ENCODE results near the gene SZRD1. TPM values are rescaled to one million over a fixed set of nuclear protein-coding genes. Genes with fewer than 3 reads are reported as not detected.
"Not testable (repeated sequence)": the region's sequence is repeated elsewhere in the genome, so short reads cannot be mapped to it uniquely, and the experiment has no call there.

SZRD1 gene, protein sequence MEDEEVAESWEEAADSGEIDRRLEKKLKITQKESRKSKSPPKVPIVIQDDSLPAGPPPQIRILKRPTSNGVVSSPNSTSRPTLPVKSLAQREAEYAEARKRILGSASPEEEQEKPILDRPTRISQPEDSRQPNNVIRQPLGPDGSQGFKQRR
- 49.0 and 51.4 TPM in 2 replicates for total RNA-seq (2014; rRNA removed; shearing (Covaris generic))
- 34.4 and 43.3 TPM in 2 replicates for polyA plus RNA-seq (2014; cell fraction: nucleus; rRNA removed)

DNA sequence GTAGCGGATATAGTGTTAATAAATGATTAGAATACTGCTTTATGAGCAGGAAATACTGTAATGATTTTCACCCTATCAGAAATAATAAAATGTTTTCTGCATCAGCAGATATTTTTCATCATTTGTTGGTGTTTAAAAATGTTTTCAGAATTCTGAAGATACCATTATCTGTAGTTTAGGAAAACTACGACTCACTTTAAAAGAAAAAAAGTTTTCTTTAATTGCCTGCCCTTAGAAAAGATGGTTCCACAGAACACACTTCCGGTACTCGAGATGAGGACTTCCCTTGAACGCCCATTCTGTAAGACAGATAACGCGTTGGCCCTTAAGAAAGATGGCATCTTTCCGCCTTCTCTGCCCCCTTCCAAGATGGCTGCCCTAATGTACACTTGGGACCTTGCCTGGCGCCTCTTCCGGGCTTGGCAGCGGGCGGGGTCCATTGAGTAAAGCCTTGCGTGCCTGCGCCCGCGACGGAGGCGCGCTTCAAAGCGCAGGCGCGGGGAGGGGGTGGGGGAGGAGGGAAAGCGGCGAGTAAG is at the start of gene SZRD1:
Gene SZRD1 (plus strand): TSS at position 521 of the 536 bp plus-strand sequence. CDS start 16 bp downstream, outside the sequence.
- peak; percentile 97 for DNase-seq (ENCODE audit: extremely low read depth, low read depth)

DNA sequence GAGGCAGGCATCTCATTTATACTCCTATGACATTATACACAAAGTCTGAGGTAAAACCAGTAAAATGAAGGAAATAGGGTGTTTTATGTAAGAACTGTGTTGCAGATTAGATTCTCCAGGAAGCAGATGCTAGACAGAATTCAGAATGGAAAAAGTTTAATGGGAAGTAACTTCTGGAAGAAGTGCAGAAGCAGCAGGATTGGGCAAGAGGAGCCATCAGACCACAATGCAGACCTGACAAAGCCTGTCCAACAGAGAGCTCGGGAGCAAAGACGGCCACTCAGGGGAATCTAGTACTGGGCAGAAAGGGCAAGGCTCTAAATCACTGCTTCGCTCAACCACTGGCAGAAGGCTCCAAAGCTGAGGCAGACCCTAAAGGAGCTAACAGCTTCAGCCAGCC is 48.5 kb upstream of the SZRD1 start:
- DNase-seq (ENCODE audit: extremely low read depth, low read depth) = no peak

DNA sequence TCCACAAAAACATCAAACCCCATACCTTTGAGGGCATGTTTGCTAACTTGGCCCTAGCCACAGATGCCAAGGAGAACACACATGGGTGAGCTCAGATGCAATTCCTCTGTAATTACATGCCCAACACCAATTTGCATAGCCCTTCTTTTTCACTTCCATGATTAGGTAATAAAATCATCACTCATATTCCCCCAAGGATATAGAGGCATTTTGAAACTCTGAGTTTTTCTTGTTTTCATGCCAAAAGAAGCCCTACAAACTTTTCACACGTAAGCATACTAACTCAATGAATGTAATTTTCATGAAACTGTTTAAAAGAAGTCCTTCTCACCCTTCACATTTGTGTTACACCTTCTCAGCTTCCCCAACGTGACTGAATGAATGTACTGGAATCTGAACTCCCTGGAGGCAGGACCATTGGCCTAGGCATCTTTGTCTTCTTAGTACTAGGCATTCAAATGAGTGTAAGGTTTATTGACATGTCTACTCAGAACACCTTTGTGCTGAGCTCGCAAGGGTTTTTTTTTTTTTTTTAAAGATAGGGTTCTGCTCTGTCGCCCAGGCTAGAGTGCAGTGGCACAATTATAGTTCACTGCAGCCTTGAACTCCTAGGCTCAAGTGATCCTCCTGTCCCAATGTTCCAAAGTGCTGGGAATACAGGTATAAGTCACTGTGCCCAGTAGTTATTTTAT is 45.7 kb upstream of the SZRD1 start:
- no peak for DNase-seq (ENCODE audit: extremely low read depth, low read depth)

DNA sequence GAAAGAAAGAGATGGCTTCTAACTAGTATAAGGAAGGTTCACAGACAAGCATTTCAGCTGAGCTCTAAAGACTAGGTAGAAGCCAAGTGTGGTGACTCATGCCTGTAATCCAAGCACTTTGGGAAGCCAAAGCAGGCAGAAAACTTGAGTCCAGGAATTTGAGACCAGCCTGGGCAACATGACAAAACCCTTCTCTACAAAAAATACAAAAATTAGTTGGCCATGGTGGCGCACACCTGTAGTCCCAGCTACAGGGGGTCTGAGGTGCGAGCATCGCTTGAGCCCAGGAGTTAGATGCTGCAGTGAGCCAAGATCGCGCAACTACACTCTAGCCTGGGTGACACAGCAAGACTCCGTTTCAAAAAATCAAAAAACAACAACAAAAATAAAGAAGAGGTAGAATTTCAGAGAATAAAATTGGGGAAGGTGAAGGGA is 42.6 kb upstream of the SZRD1 start:
- no peak for DNase-seq (ENCODE audit: extremely low read depth, low read depth)

DNA sequence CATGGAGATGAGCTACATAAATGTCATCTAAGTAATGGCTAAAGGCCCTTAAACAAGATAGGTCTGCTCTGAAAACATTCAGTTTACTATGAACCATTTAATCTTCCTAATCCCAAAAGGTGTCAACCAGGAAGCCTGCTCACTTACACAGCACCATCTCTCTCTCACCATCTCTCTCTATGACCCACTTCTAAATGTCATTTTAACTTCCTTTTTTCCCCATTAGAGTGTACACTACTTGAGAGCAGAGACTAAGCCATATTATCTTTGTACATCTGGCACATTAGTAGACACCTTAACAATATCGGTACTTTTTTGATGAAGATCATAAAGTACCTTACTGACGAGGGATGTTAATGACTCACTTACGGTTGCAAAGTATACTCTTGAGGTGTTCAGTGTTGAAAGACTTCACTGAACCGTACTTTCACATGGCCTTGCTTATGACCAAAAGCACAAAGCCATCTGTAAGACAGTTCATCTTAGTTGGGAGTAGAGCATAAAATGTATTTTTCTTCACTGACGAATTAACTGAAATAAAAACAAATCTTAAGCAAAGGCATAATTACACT is 40.1 kb upstream of the SZRD1 start:
- DNase-seq (ENCODE audit: extremely low read depth, low read depth) = no peak

DNA sequence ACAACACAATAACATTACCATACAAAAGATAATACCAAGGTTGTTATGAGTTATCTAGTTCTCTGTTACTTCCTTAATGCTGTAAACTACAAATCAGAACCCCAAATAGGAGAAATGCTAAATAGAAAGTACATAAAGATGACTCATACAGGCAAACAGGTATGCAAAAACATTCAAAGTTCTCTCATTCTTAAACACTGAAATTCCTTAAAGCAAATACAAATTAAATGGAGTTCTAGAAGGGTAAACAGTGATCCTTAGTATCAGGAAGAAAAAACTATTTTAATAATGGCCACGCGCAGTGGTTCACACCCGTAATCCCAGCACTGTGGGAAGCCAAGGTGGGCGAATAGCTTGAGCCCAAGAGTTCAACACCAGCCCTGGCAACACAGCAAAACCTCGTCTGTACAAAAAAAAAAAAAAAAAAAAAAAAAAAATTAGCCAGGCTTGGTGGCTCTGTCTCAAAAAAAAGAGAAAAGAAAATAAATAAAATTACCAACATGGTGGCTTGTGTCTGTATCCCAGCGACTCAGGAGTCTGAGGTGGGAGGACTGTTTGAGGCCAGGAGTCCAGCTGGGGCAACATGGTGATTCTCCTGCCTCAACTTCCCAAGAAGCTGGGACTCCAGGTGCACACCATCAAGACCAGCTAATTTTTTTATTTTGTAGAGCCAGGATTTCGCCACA is 32.2 kb upstream of the SZRD1 start:
- no peak for DNase-seq (ENCODE audit: extremely low read depth, low read depth)

DNA sequence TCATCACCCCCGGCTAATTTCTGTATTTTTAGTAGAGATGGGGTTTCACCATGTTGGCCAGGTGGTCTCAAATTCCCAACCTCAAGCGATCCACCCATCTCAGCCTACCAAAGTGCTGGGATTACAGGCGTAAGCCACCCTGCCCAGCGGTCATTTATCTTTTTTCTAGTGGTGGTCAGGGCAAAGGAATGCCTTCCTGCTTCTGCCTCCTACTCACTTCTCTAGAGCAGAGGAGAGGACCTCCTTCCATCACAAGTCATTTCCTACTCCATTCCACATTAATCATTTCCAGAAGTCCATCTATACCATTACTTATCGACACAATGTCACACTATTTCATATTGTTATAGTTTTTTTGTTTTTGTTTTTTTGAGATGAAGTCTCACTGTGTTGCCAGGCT is 28.1 kb upstream of the SZRD1 start:
- DNase-seq (ENCODE audit: extremely low read depth, low read depth) = no peak

DNA sequence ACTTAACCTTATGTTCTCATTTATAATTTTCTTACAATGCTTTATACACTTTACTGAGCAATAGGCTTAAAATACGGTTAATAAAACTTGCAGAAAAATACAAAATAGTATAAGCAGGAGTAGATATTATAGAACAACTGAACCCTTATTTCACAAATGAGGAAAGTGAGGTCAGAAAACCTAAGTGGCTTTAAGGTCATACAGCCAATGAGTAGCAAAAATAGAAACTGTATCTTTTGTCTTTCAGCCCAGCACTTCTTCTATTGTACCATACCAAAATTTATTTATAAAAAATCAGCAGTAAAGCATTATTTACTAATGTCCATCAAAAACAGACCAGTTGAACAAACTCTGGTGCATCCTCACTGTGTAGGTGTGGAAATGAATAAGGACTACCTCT is 26.4 kb upstream of the SZRD1 start:
- DNase-seq (ENCODE audit: extremely low read depth, low read depth) = no peak

DNA sequence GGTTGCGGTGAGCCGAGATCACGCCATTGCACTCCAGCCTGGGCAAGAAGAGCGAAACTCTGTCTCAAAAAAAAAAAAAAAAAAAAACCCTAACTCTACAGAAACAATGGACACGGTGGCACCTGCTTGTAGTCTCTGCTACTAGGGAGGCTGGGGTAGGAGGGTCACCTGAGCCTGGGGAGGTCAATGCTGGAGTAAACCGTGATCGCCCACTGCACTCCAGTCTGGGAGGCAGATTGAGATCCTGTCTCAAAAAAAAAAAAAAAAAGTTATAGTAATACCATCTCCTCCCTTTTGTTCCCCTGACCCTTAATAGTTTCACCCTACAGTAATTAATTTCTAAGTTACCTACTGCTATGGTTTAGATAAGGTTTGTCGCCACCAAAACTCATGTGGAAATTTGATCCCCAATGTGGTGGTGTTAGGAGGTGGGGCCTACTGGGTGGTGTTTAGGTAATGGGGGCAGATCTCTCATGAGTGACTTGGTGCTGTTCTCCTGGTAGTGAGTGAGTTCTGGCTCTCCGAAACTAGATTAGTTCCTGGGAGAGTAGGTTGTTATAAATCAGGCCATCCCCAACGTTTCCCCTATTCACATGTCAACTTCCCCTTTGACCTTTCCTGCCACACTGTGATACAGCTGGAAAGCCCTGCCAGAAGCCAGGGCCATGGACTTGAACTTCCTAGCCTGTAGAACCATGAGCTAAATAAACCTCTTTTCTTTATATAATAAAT is 24.5 kb upstream of the SZRD1 start:
- no peak for DNase-seq (ENCODE audit: extremely low read depth, low read depth)

DNA sequence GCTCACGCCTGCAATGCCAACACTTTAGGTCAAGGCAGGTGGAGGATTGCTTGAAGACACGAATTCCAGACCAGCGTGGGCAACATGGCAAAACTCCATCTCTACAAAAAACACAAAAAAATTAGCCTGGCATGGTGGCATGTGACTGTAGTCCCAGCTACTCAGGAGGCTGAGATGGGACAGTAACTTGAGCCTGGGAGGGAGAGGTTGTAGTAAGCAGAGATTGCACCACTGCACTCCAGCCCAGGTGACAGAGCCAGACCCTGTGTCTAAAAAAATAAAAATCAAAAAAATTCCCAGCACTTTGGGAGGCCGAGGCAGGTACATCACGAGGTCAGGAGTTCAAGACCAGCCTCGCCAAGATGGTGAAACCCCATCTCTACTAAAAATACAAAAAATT is 23.8 kb upstream of the SZRD1 start:
- not testable (repeated sequence) for DNase-seq (ENCODE audit: extremely low read depth, low read depth)

DNA sequence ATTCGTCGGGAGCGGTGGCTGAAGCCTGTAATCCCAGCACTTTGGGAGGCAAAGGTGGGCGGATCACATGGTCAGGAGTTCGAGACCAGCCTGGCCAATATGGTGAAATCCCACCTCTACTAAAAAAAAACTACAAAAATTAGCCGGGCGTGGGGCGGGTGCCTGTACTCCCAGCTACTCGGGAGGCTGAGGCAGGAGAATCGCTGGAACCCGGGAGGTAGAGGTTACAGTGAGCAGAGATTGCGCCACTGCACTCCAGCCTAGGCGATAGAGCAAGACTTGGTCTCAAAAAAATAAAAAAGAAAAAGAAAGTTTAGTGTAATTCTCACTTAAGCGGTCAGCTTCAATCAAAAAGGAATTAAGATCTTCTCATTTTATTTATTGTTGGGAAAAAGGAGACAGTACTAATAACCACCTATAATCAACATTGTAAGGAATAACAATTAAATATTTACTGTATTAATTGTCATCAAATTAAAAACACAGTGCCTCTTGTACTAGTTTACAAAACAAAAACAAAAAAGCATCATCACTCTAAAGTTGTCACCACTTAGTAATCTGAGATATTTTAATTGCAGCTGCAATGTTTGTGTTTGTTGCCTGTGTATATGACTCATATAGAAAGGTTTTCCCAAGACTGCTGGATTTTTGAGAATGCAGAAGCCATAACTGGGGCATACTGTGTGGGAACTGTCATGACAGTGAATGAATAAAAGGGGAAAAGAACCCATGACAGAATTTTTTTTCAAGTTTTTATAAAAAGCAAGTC is 18.4 kb upstream of the SZRD1 start:
- peak; percentile 77 for DNase-seq (ENCODE audit: extremely low read depth, low read depth)

DNA sequence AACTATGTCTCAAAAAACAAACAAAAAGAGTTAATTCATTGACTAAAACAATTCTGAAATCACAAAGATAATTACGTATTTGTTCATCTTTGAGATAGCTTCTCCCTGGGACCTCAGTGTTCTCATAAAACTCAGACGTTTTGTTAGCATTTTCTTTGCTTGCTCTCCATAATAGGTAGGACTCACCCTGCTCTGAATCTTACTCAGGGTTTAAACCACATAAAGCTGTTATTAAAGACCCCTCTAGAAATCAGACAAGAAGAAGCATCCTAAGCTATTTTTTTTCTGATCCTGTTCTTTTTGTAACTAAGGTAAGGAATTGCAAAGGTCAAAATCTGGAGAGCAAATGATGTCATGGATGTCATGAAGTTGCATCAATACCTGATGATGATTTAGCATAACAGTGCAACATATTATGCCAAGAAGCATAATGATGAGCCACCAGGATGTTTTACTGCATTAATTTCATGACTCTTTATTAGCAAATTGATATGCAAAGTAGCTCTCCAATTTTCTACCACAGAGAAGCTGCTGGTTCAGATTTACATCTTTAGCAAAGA is 17.1 kb upstream of the SZRD1 start:
- DNase-seq (ENCODE audit: extremely low read depth, low read depth) = peak; percentile 76

DNA sequence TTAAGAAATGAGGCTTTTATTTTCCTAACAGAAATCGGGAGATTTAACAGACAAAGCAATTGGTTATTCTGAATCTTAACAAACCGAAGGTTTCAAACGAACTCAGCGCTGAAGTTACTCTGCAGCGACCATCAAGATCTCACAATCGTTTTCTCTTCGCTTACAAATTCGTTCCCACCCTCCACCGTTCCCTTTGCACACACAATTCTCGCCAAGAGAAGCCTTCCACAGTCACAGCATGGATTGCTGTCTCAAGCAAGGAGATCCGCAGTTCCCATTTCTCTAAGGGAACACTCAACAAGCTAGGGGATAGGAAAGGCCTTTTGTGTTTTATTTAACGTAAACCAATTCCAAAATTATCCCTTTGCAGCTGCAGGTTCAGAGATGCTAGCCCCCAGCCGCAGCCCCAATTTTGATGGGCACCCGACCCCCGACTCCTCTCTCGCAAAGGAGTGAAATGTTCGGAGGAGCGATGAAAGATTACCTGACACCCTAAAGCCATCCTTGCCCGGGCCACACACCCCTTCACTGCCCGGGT is 15.5 kb upstream of the SZRD1 start:
- DNase-seq (ENCODE audit: extremely low read depth, low read depth) = no peak

DNA sequence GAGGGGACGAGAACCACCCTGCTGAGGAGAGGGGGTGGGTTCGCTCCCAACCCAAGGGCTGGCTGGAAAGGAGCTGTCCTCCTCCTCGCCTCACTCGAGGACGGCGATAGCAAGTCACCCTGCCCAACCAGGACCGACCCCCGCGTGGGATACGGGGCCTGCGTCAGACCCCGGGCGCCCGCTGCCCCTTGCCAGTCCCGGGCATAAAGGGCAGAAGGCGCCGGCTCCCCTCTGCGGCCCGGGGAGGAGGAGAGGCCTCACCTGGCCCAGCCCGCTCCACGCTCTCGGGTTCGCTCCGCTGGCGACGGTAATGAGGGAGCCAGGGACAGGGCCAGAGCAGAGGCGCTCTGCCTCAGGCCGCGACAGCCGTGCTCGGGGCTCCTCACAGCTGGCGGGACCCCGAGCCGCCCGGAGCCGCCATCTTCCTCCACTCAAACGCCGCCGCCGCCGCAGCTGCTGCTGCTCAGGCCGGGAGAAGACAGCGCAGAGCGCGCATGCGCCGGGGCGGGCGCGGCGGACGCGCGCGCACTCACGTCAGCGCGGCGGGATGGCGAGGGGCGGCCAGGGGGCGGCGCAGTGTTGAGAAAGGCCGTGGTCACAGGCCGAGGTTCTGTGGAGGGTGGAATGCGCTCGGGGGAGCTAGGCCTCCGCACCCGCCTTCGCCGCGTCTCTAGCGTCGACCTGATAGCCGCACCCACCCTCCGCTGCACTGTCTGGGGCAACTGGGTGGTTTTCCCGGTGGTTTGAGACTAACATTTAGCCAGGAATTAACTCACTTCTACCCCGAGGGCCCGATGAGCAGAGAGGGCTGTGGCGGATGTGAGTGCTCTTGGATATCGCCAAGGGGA is 14.8 kb upstream of the SZRD1 start, which contains the start of gene FBXO42:
Gene FBXO42 (minus strand): TSS at position 487 of the 848 bp plus-strand sequence. CDS start 37,062 bp downstream, outside the sequence.
- peak; percentile 84 for DNase-seq (ENCODE audit: extremely low read depth, low read depth)

DNA sequence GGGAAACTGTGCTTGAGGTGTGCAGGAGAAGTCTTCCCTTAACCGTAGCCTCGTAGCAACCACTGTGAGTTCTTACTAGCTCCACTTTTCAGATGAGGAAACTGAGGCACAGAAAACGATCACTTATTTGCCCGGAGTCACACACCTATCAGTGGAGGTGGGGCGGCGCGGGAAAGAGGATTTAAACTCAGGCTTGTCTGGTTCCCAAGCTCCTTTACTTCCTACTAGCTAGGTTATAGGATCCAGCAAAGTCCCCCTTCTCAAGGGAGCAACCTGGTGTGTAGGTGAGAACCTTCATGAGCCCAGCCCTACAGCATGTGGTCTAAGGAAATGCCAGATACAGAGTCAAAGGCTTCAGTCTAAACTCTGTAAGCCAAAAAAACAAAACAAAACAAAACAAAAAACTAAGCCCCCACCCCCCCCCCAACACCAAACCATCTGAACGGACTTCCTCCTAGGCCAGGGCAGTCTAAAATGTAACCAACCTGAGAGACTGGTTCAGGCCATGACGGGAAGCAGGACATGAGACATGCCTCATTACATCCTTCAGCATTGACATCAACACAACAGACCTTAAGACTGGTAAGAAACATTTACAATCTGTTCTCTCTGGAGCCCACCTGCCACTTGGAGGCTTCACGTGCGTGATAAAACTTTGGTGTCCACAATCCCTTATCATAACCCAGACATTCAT is 14.1 kb upstream of the SZRD1 start:
- DNase-seq (ENCODE audit: extremely low read depth, low read depth) = no peak

DNA sequence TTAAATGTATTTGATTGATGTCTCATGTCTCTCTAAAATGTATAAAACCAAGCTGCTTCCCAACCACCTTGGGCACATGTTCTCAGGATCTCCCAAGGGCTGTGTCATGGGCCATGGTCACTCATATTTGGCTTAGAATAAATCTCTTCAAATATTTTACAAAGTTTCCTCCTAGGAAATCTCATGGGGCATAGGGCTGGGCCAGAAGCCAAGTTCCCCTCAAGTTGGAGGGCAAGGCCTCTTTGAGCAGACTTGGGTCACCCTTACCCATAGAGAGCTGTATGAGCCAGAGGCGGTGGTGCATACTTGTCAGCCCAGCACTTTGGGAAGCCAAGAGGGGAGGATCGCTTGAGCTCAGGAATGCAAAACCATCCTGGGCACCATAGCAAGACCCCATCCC is 12.4 kb upstream of the SZRD1 start:
- DNase-seq (ENCODE audit: extremely low read depth, low read depth) = no peak

DNA sequence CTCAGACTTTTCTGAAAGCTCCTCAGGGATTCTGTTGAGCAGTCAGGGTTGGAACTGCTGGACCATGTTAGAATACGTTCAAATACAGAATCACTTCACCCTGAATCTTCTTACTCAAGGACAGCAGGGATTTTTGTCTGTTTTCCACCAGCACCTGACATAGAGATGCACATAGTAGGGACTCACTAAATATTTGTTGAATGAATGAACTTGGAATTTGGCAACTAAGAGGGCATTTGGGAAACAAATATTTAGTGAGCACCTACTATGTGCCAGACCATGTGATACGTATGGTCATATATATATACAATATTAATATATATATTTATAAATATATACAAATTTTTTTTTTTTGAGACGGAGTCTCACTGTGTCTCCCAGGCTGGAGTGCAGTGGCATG is 10.2 kb upstream of the SZRD1 start:
- DNase-seq (ENCODE audit: extremely low read depth, low read depth) = no peak

DNA sequence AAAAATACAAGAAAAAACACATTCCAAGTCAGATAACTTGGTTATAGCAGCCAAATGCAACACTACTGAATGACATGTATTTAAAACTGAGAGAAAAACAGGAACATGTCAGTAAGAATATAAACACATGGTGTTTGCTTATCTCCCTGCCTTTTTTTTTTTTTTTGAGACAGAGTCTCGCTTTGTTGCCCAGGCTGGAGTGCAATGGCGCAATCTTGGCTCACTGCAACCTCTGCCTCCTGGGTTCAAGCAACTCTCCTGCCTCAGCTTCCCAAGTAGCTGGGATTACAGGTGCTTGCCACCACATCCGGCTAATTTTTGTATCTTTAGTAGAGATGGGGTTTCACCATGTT is 1.9 kb upstream of the SZRD1 start:
- DNase-seq (ENCODE audit: extremely low read depth, low read depth) = not testable (repeated sequence)

Measured in NCI-H460 (cell line).